ENCODE measurements around the gene KIF5A.
"Not testable (repeated sequence)": the region's sequence is repeated elsewhere in the genome, so short reads cannot be mapped to it uniquely, and the experiment has no call there.

DNA sequence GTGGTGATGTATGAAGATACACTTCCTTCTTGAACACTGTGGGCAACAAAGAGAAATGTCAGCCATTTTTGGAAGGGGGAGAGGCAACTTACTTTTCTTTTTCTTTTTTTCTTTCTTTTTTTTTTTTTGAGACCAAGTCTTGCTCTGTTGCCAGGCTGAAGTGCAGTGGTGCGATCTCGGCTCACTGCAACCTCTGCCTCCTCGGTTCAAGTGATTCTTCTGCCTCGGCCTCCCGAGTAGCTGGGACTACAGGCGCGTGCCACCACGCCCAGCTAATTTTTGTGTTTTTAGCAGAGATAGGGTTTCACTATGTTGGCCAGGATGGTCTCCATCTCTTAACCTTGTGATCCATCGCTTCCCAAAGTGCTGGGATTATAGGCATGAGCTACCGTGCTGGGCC, 32.1 kb upstream of the KIF5A start:
- not testable (repeated sequence) for TF ChIP-seq YY1 (IDR thresholded peaks at IDR 0.05; ENCODE audit: insufficient read depth, insufficient read length); ZNF274 (IDR thresholded peaks at IDR 0.05; ENCODE audit: low read depth, low read length); SUZ12 (IDR thresholded peaks at IDR 0.05; ENCODE audit: extremely low read depth, insufficient read depth, insufficient read length)

Measured in NT2/D1 (cell line).